Endothelial cell of umbilical vein (primary cell): ENCODE data around the gene PTTG2. TPM values are rescaled to one million over a fixed set of nuclear protein-coding genes. Genes with fewer than 3 reads are reported as not detected.

Source experiments
- BruUV-seq: library from RNA; stranded (reverse); fragments of 400-500 nt; replicated peaks from 2 replicates; lab custom pipeline; 2021; lab: Mats Ljungman, UMichigan
- CTCF ChIA-PET: fragments of 300-600, 350-600 bp; sonication (Branson Sonifier 250); formaldehyde crosslinking; loops from one replicate; lab custom pipeline; 2021; ENCODE audit warnings: antibody characterized with exemption, inconsistent platforms; lab: Charles Lee
- POLR2A ChIA-PET: fragments of 300-600, 350-600 bp; sonication (Branson Sonifier 250); formaldehyde crosslinking; loops from one replicate; lab custom pipeline; 2021; ENCODE audit warnings: antibody characterized with exemption, inconsistent platforms; lab: Charles Lee
- DNase-seq: peaks from one replicate; pipeline ENCODE4 v3.0.0-alpha.2; 2011; ENCODE audit warnings: low read depth, low spot score
- FAIRE-seq: peaks from 2 replicates; lab custom pipeline; 2011; peaks lifted over from hg19 to GRCh38; lab: Jason Lieb, UNC
- H2AFZ ChIP-seq: 2 replicates; pipeline ENCODE4 v1.6.0; 2012; ENCODE audit warnings: low read depth, low read length, control low read depth, inconsistent platforms
- H3K27ac ChIP-seq: 2 replicates; pipeline ENCODE4 v1.5.1; 2011; ENCODE audit warnings: low read depth, mild to moderate bottlenecking, control low read depth, low read length, moderate library complexity; ENCODE audit not compliant: insufficient read depth
- H3K27me3 ChIP-seq, 2 experiments: 2 replicates each; pipeline versions ENCODE4 v1.6.0 to v1.6.1; 2011; ENCODE audit warnings: low read length in 2 of 2, mixed read lengths in 1 of 2; ENCODE audit not compliant: control insufficient read depth in 2 of 2, insufficient read depth in 2 of 2
- H3K36me3 ChIP-seq, 2 experiments: 2 replicates in 1 of 2; 3 replicates in 1 of 2; pipeline ENCODE4 v1.5.1; 2011; ENCODE audit warnings: low read length in 2 of 2, mild to moderate bottlenecking in 1 of 2, moderate library complexity in 1 of 2; ENCODE audit not compliant: control insufficient read depth in 2 of 2, insufficient read depth in 2 of 2; ENCODE audit errors: extremely low read depth in 1 of 2
- H3K4me1 ChIP-seq: 3 replicates; pipeline ENCODE4 v1.5.1; 2011; ENCODE audit warnings: mild to moderate bottlenecking, low read length; ENCODE audit not compliant: control insufficient read depth, insufficient read depth; ENCODE audit errors: extremely low read depth
- H3K4me2 ChIP-seq: 2 replicates; pipeline ENCODE4 v1.6.1; 2011; ENCODE audit warnings: low read length, control low read depth, mixed read lengths; ENCODE audit not compliant: insufficient read depth
- H3K4me3 ChIP-seq, 3 experiments: fragments of 200-600 bp in 1 of 3; sonication (generic), shearing (Covaris generic) in 1 of 3; replicated peaks in 1 of 3; 2 replicates each; pipeline ENCODE4 v1.5.1; 2011 to 2016; ENCODE audit warnings: control low read depth in 3 of 3, low read length in 3 of 3, mild to moderate bottlenecking in 2 of 3, inconsistent platforms in 1 of 3, low read depth in 1 of 3, moderate library complexity in 1 of 3; ENCODE audit not compliant: insufficient read depth in 1 of 3
- H3K79me2 ChIP-seq: 2 replicates; pipeline ENCODE4 v1.6.0; 2012; ENCODE audit warnings: low read length, inconsistent platforms; ENCODE audit not compliant: control insufficient read depth, insufficient read depth
- H3K9ac ChIP-seq: replicated peaks from 2 replicates; pipeline ENCODE3; 2011; ENCODE audit warnings: low read length, control low read depth; ENCODE audit not compliant: insufficient read depth; ENCODE audit errors: extremely low read depth
- H3K9me1 ChIP-seq: replicated peaks from 3 replicates; pipeline ENCODE4 v1.6.0; 2011; ENCODE audit warnings: mild to moderate bottlenecking, low read length; ENCODE audit not compliant: control insufficient read depth, insufficient read depth; ENCODE audit errors: extremely low read depth
- H3K9me3 ChIP-seq: replicated peaks from 2 replicates; pipeline ENCODE4 v1.5.1; 2012; ENCODE audit warnings: low read length, inconsistent platforms; ENCODE audit not compliant: control insufficient read depth, insufficient read depth
- H4K20me1 ChIP-seq: replicated peaks from 2 replicates; pipeline ENCODE3; 2011; ENCODE audit warnings: mild to moderate bottlenecking, low read length; ENCODE audit not compliant: control insufficient read depth, insufficient read depth; ENCODE audit errors: extremely low read depth
- EZH2 ChIP-seq: IDR thresholded peaks from 2 replicates; pipeline ENCODE4 v1.6.1; 2012; ENCODE audit warnings: borderline replicate concordance, low read depth, mild to moderate bottlenecking, moderate library complexity, low read length, inconsistent platforms; ENCODE audit not compliant: severe bottlenecking
- FOS ChIP-seq: IDR thresholded peaks from 2 replicates; pipeline ENCODE4 v1.6.1; 2011; ENCODE audit warnings: mild to moderate bottlenecking, low read length, moderate library complexity, borderline replicate concordance; ENCODE audit not compliant: insufficient read depth
- GATA2 ChIP-seq: IDR thresholded peaks from 2 replicates; pipeline ENCODE4 v1.7.0; 2011; ENCODE audit warnings: low read depth, mild to moderate bottlenecking, moderate library complexity, mixed read lengths, low read length; ENCODE audit not compliant: insufficient read length, insufficient read depth
- JUN ChIP-seq: IDR thresholded peaks from 2 replicates; pipeline ENCODE4 v1.6.1; 2011; ENCODE audit warnings: borderline replicate concordance, low read depth; ENCODE audit not compliant: insufficient read length, insufficient read depth
- MYC ChIP-seq: IDR thresholded peaks from one replicate; pipeline ENCODE4 v1.6.1; 2011; ENCODE audit warnings: mild to moderate bottlenecking, low read depth, low read length
- POLR2A ChIP-seq: IDR thresholded peaks from 2 replicates; pipeline ENCODE4 v1.6.1; 2012; ENCODE audit warnings: low read depth, mild to moderate bottlenecking, control low read depth, low read length
- POLR2AphosphoS5 ChIP-seq: IDR thresholded peaks from 2 replicates; pipeline ENCODE4 v1.6.1; 2012; ENCODE audit warnings: low read depth, mild to moderate bottlenecking, control low read depth, low read length, moderate library complexity; ENCODE audit not compliant: insufficient read depth
- dilution Hi-C: fragments of 300-500 bp; cut with MboI; formaldehyde crosslinking; loops from one replicate; pipeline ENCODE4 v1.15.0; 2019; ENCODE audit warnings: low sequenced_read_pairs; ENCODE audit not compliant: extremely low pct_ligation_motif_present
- intact Hi-C: fragments of 100-400 bp; cut with micrococcal nuclease; formaldehyde crosslinking; loops from one replicate; pipeline ENCODE4 v1.10.0; 2022
- polyA plus RNA-seq, 4 experiments: library from polyadenylated mRNA; depleted of rRNA in 3 of 4; stranded (reverse) in 3 of 4; unstranded in 1 of 4; fragments of >200 nt; gene quantifications; 2 replicates each; pipeline versions ENCODE4 v1.2.1 to v1.2.3, GENCODE V29; 2011 to 2012; ENCODE audit warnings: missing spikeins in 1 of 4
- total RNA-seq: library from RNA; stranded (reverse); gene quantifications from 2 replicates; pipeline ENCODE4 v1.2.3, GENCODE V29; 2021
- TF ChIP-seq, protein P1 (sequence below), 2 donors: IDR thresholded peaks; 1 replicate in 1 of 2; 2 replicates in 1 of 2; pipeline ENCODE4 v1.5.1; 2011; ENCODE audit warnings: low read length in 2 of 2, mild to moderate bottlenecking in 2 of 2, moderate library complexity in 2 of 2, control low read depth in 1 of 2, inconsistent platforms in 1 of 2, low read depth in 1 of 2; ENCODE audit not compliant: insufficient read depth in 1 of 2; ENCODE audit errors: extremely low read depth in 1 of 2
- TF ChIP-seq, protein P2 (sequence below): IDR thresholded peaks from 2 replicates; pipeline ENCODE4 v1.6.1; 2011; ENCODE audit not compliant: insufficient read depth, insufficient read length

The PTTG2 gene
- total and polyA plus RNA-seq, 2 donors (not counting 3 experiments of a cell fraction or from before 2014, with no cell fraction given) = not detected

DNA sequence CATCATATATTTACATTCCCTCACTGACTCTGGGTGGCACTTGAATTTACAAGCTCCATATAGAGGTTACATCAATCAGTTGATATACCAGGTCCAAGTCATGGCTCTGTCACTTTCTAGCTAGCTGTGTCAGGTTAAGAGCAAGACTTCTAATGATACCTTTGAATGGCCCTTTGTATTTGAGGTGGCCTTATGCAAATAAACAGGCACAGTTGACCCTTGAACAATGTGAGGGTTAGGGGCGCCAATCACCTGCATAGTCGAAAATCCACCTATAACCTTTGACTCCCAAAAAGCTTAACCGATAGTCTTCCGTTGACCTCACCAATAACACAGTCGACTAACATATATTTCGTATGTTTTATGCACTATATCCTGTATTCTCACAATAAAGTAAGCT lies 1.3 kb upstream of the PTTG2 start:
- ChIA-PET POLR2A (no interaction called here), CTCF (no interaction called here)
- no peak for TF ChIP-seq GATA2
- TF ChIP-seq JUN = no peak
- TF ChIP-seq, protein P1, sequence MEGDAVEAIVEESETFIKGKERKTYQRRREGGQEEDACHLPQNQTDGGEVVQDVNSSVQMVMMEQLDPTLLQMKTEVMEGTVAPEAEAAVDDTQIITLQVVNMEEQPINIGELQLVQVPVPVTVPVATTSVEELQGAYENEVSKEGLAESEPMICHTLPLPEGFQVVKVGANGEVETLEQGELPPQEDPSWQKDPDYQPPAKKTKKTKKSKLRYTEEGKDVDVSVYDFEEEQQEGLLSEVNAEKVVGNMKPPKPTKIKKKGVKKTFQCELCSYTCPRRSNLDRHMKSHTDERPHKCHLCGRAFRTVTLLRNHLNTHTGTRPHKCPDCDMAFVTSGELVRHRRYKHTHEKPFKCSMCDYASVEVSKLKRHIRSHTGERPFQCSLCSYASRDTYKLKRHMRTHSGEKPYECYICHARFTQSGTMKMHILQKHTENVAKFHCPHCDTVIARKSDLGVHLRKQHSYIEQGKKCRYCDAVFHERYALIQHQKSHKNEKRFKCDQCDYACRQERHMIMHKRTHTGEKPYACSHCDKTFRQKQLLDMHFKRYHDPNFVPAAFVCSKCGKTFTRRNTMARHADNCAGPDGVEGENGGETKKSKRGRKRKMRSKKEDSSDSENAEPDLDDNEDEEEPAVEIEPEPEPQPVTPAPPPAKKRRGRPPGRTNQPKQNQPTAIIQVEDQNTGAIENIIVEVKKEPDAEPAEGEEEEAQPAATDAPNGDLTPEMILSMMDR (IDR thresholded peaks at IDR 0.05; ENCODE audit: extremely low read depth in 1 of 2, insufficient read depth in 1 of 2, low read depth in 1 of 2, low read length in 2 of 2) = no peak
- TF ChIP-seq FOS = no peak
- no peak for TF ChIP-seq EZH2
- TF ChIP-seq, protein P2, sequence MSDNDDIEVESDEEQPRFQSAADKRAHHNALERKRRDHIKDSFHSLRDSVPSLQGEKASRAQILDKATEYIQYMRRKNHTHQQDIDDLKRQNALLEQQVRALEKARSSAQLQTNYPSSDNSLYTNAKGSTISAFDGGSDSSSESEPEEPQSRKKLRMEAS = no peak
- no peak for TF ChIP-seq MYC
- TF ChIP-seq POLR2AphosphoS5 = no peak
- TF ChIP-seq POLR2A = no peak
- peaks cover 4% of the 10 kb centered on the region for H3K4me1 ChIP-seq
- H2AFZ ChIP-seq = no peak overlapping the region
- no peak overlapping the region for H3K27ac ChIP-seq
- no peak overlapping the region for H3K9ac ChIP-seq
- dilution Hi-C loops = no loop called here
- no peak overlapping the region for H3K4me3 ChIP-seq
- H3K4me2 ChIP-seq = no peak overlapping the region
- H4K20me1 ChIP-seq = no peaks in the 10 kb centered on the region
- no peaks in the 10 kb centered on the region for H3K79me2 ChIP-seq
- H3K9me1 ChIP-seq = no peaks in the 10 kb centered on the region
- DNase-seq (no peak), FAIRE-seq (no peak)
- H3K27me3 ChIP-seq = no peaks in the 10 kb centered on the region
- intact Hi-C loops = no loop called here
- H3K36me3 ChIP-seq = no peaks in the 10 kb centered on the region
- no peaks in the 10 kb centered on the region for H3K9me3 ChIP-seq
- BruUV-seq = no TSS peak
